K562 (cell line): ENCODE data around the gene PLPP7. TPM values are rescaled to one million over a fixed set of nuclear protein-coding genes. Genes with fewer than 3 reads are reported as not detected.
A peak's percentile ranks its signal among the peaks of the same experiment; 100 is the strongest.

ENCODE experiments used
- CBFA2T2 ChIP-seq: fragments of 450-650 bp; conservative IDR thresholded peaks from 2 replicates; pipeline ENCODE4 v1.6.1; 2017; ENCODE audit warnings: mild to moderate bottlenecking
- CBFA2T3 ChIP-seq: fragments of 450-650 bp; IDR thresholded peaks from 2 replicates; pipeline ENCODE4 v1.6.1; 2017
- CCAR2 ChIP-seq: fragments of 200-400 bp; formaldehyde crosslinking; IDR thresholded peaks from 2 replicates; pipeline ENCODE4 v1.6.1; 2017; ENCODE audit warnings: mild to moderate bottlenecking, low read depth, low read length
- CHD1 ChIP-seq: fragments of 200-600 bp; sonication (generic); IDR thresholded peaks from one replicate; pipeline ENCODE4 v1.6.1; 2012; ENCODE audit warnings: mild to moderate bottlenecking, moderate library complexity, low read length, inconsistent platforms
- EHMT2 ChIP-seq: fragments of 450-650 bp; IDR thresholded peaks from 2 replicates; pipeline ENCODE4 v1.6.1; 2018; ENCODE audit warnings: antibody characterized with exemption
- ERF ChIP-seq: fragments of 450-650 bp; formaldehyde crosslinking; IDR thresholded peaks from 2 replicates; pipeline ENCODE4 v1.4.0; 2020; ENCODE audit warnings: mild to moderate bottlenecking, mixed read lengths
- ESRRA ChIP-seq: fragments of 450-650 bp; IDR thresholded peaks from 2 replicates; pipeline ENCODE4 v1.6.1; 2014; ENCODE audit warnings: low read depth, mild to moderate bottlenecking, moderate library complexity, borderline replicate concordance
- HCFC1 ChIP-seq: IDR thresholded peaks from 2 replicates; pipeline ENCODE4 v1.6.1; 2012; ENCODE audit warnings: low read depth, low read length, improper control_type of control experiment
- PTBP1 ChIP-seq: fragments of 200-400 bp; formaldehyde crosslinking; IDR thresholded peaks from 2 replicates; pipeline ENCODE4 v1.6.1; 2017; ENCODE audit warnings: low read depth, low read length
- RBFOX2 ChIP-seq: fragments of 200-400 bp; formaldehyde crosslinking; IDR thresholded peaks from 2 replicates; pipeline ENCODE4 v1.6.1; 2017; ENCODE audit warnings: low read depth, mild to moderate bottlenecking, low read length, moderate library complexity
- polyA plus RNA-seq, 8 experiments: library from polyadenylated mRNA; depleted of rRNA in 4 of 8; stranded (reverse) in 5 of 8; unstranded in 3 of 8; fragments of >200 nt; fragmentation: Nextera tagmentation in 2 of 8; fragmentation: Illumina TruSeq in 1 of 8; extraction: Ambion mirVana in 2 of 8; extraction: Trizol in 1 of 8; gene quantifications; 2 replicates each; pipeline versions ENCODE4 v1.2.1 to v1.2.3, GENCODE V29; 2011 to 2014; ENCODE audit warnings: inconsistent platforms in 1 of 8, missing spikeins in 1 of 8
- total RNA-seq, 7 experiments: library from RNA; depleted of rRNA in 6 of 7; stranded (reverse); fragments of >200 nt in 6 of 7; fragmentation: Illumina TruSeq in 2 of 7; extraction: Trizol in 2 of 7; gene quantifications; 2 replicates each; pipeline versions ENCODE4 v1.2.1 to v1.2.3, GENCODE V29; 2011 to 2021; ENCODE audit warnings: low replicate concordance in 1 of 7
- TF ChIP-seq, protein P1 (sequence below): IDR thresholded peaks from 2 replicates; pipeline ENCODE4 v1.6.1; 2011; ENCODE audit warnings: borderline replicate concordance, low read depth, mild to moderate bottlenecking, moderate library complexity, low read length; ENCODE audit not compliant: insufficient read depth, poor library complexity, severe bottlenecking
- TF ChIP-seq, protein P2 (sequence below): fragments of 450-650 bp; formaldehyde crosslinking; IDR thresholded peaks from 2 replicates; pipeline ENCODE4 v1.4.0; 2020; ENCODE audit warnings: mild to moderate bottlenecking, moderate library complexity
- TF ChIP-seq, protein P3 (sequence below): fragments of 450-650 bp; IDR thresholded peaks from 2 replicates; pipeline ENCODE4 v1.6.1; 2017; ENCODE audit warnings: antibody characterized with exemption, mild to moderate bottlenecking

Gene PLPP7
- total and polyA plus RNA-seq, 9 of the 15 experiments (the other 6 are each of a cell fraction or from before 2014, with no cell fraction given) = 0.09 to 0.93 (median 0.18) TPM; not detected in 4

DNA sequence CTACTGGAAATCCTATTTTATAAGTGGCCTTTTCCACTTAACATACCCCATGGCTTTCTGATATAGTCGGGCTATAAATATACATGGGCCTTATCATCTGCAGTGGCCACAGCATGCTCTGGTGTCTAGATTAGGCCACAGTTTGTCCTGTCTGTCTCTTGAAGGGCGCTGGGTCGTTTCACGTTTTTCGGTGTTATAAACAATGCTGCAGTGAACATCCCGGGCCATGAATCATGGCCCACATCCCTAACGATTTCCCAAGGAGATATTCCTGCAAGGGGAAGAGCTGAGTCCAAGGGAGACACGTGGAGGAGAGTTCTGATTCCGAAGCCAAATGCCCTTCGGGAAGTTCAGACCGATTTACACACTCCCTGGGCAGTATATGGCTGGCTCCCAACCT lies 8.4 kb downstream of the PLPP7 start (continued):
- TF ChIP-seq, protein P1, sequence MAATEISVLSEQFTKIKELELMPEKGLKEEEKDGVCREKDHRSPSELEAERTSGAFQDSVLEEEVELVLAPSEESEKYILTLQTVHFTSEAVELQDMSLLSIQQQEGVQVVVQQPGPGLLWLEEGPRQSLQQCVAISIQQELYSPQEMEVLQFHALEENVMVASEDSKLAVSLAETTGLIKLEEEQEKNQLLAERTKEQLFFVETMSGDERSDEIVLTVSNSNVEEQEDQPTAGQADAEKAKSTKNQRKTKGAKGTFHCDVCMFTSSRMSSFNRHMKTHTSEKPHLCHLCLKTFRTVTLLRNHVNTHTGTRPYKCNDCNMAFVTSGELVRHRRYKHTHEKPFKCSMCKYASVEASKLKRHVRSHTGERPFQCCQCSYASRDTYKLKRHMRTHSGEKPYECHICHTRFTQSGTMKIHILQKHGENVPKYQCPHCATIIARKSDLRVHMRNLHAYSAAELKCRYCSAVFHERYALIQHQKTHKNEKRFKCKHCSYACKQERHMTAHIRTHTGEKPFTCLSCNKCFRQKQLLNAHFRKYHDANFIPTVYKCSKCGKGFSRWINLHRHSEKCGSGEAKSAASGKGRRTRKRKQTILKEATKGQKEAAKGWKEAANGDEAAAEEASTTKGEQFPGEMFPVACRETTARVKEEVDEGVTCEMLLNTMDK = no peak
- no peak for TF ChIP-seq ERF (CRISPR knock-in tag)
- no peak for TF ChIP-seq EHMT2
- TF ChIP-seq, protein P2, sequence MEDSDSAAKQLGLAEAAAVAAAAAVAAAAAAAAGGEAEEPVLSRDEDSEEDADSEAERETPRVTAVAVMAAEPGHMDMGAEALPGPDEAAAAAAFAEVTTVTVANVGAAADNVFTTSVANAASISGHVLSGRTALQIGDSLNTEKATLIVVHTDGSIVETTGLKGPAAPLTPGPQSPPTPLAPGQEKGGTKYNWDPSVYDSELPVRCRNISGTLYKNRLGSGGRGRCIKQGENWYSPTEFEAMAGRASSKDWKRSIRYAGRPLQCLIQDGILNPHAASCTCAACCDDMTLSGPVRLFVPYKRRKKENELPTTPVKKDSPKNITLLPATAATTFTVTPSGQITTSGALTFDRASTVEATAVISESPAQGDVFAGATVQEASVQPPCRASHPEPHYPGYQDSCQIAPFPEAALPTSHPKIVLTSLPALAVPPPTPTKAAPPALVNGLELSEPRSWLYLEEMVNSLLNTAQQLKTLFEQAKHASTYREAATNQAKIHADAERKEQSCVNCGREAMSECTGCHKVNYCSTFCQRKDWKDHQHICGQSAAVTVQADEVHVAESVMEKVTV (CRISPR knock-in tag) = no peak
- no peak for TF ChIP-seq CHD1
- no peak for TF ChIP-seq PTBP1
- no peak for TF ChIP-seq HCFC1
- no peak for TF ChIP-seq RBFOX2
- TF ChIP-seq ESRRA = 0 out of 2 replicates have a peak, but pooled peaks have one; percentile 58
- peak; percentile 53 for TF ChIP-seq CBFA2T2
- TF ChIP-seq CBFA2T3 = peak; percentile 71
- no peak for TF ChIP-seq CCAR2
- TF ChIP-seq, protein P3, sequence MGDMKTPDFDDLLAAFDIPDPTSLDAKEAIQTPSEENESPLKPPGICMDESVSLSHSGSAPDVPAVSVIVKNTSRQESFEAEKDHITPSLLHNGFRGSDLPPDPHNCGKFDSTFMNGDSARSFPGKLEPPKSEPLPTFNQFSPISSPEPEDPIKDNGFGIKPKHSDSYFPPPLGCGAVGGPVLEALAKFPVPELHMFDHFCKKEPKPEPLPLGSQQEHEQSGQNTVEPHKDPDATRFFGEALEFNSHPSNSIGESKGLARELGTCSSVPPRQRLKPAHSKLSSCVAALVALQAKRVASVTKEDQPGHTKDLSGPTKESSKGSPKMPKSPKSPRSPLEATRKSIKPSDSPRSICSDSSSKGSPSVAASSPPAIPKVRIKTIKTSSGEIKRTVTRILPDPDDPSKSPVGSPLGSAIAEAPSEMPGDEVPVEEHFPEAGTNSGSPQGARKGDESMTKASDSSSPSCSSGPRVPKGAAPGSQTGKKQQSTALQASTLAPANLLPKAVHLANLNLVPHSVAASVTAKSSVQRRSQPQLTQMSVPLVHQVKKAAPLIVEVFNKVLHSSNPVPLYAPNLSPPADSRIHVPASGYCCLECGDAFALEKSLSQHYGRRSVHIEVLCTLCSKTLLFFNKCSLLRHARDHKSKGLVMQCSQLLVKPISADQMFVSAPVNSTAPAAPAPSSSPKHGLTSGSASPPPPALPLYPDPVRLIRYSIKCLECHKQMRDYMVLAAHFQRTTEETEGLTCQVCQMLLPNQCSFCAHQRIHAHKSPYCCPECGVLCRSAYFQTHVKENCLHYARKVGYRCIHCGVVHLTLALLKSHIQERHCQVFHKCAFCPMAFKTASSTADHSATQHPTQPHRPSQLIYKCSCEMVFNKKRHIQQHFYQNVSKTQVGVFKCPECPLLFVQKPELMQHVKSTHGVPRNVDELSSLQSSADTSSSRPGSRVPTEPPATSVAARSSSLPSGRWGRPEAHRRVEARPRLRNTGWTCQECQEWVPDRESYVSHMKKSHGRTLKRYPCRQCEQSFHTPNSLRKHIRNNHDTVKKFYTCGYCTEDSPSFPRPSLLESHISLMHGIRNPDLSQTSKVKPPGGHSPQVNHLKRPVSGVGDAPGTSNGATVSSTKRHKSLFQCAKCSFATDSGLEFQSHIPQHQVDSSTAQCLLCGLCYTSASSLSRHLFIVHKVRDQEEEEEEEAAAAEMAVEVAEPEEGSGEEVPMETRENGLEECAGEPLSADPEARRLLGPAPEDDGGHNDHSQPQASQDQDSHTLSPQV = peak; percentile 45; the same call in 1 of the 2 replicates
